GM21723 (cell line): ENCODE measurements around the gene ZNF350.
A peak's percentile ranks its signal among the peaks of the same experiment; 100 is the strongest.
"Not testable (repeated sequence)": the region's sequence is repeated elsewhere in the genome, so short reads cannot be mapped to it uniquely, and the experiment has no call there.

ENCODE experiments used
- ATAC-seq: cut with Tn5 transposase; IDR thresholded peaks from one replicate; pipeline ENCODE4 v1.9.1; 2021; ENCODE audit warnings: mild to moderate bottlenecking, moderate library complexity; ENCODE audit not compliant: unreplicated experiment

The ZNF350 gene

DNA sequence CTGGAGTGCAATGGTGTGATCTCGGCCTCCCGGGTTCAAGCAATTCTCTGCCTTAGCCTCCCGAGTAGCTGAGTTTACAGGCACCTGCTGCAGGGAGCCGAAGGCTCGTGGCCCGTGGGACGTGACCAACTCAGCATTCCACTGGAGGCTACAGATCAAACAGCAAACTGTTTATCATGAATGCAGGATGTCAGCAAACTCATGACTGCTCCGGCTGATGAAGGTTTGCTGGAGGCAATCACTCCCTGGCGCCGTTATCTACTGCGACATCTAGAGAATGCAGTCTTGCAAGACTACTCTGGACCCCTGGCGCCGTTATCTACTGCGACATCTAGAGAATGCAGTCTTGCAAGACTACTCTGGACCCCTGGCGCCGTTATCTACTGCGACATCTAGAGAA lies 10.9 kb downstream of the ZNF350 start:
- not testable (repeated sequence) for ATAC-seq

DNA sequence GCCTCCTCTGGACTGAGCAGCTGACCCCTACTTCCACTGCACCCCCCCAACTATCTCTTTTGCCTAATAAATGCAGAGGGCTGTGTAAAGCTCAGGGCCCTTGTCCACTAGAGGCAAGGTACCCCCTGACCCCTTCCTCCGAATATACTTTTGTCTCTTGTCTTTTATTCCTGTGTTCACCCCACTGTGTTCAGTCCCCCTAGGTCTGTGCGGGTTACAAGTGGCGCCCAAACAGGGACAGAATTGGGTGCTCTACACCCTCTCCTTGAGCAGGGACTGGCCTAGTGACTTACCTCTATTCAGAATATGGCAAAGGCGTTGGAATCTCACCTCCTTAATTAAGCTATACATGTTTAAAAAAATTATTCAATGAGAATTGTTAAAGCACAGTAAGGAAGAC lies 15.0 kb downstream of the ZNF350 start:
- no peak for ATAC-seq

- ATAC-seq = no peak
These were observed 15.9 kb downstream of the ZNF350 start for GRCh38 chr19:51970718-51971117.

DNA sequence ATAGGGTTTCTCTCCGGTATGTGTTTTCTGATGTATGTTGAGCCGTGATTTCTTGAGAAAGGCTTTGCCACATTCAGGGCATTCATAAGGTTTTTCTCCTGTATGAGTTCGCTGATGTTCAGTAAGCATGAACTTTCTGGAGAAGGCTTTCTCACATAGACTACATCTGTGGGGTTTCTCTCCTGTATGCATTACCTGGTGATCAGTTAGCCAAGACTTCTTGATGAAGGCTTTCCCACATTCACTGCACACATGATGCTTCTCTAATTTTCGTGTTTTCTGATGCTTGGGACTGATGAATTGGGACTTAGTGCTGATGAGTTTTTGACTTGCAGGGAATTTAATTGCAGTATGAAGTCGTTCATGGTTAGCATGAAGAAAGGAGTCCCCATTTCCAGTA lies 21.1 kb downstream of the ZNF350 start:
- no peak for ATAC-seq

DNA sequence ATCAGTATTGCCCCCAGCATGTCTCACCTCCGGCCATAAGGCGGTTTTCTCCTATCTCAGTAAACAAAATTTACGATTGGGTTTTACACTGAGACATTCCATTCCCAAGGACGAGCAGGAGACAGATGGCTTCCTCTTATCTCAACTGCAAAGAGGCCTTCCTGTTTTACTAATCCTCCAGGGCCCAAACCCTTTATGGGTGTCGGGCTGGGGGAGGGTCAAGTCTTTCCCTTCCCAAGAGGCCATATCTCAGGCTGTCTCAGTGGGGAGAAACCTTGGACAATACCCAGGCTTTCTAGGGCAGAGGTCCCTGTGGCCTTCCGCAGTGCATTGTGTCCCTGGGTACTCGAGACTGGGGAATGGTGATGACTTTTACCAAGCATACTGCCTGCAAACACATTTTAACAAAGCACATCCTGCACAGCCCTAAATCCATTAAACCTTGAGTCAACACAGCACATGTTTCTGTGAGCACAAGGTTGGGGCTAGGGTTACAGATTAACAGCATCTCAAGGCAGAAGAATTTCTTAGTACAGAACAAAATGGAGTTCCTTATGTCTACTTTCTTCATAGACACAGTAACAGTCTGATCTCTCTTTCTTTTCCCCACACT lies 25.9 kb downstream of the ZNF350 start:
- not testable (repeated sequence) for ATAC-seq

DNA sequence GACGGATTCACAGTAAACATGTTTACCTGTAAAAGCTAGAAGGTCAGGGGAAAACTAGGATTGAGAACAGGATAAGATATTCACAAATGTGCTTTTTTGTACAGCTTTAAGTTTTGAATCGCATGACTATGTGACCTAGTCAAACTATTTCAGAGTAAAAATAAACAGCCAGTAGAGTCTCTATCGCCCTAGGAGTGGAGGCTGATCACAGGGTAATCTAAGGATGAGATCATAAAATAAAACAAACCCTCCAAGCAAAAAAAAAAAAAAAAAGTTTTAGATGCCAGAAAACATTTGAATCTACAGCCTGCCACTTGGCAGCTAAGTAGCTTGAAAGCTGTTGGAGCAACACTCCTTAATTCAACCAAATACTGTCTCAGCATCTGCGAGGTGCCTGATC lies 26.8 kb downstream of the ZNF350 start:
- ATAC-seq = no peak

DNA sequence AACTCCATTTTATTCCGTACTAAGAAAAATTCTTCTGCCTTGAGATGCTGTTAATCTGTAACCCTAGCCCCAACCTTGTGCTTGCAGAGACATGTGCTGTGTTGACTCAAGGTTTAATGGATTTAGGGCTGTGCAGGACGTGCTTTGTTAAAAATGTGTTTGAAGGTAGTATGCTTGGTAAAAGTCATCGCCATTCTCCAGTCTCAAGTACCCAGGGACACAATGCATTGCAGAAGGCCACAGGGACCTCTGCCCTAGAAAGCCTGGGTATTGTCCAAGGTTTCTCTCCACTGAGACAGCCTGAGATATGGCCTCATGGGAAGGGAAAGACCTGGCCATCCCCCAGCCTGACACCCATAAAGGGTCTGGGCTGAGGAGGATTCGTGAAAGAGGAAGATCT lies 28.8 kb downstream of the ZNF350 start:
- ATAC-seq = not testable (repeated sequence)

GRCh38 chr19:51948975-51949374 lies 37.7 kb downstream of the ZNF350 start:
- ATAC-seq = no peak

DNA sequence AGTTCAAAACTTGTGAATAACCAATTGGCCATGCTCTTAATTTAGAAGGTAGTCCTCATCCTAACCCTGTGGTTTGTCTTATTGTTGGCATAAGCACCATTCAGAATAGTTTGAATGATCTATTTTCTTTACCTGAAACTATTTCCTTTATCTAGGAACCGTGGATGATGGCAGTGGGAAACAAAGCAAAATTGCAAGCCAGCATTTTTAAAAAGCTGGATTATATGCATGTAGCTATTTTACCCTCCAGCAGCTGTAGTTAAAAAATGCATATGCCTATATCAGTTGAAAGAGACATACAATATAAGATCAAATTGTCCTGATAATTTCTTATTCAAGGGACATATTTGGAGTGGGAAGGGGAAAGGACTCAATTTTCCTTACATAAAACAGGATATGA lies 40.0 kb downstream of the ZNF350 start:
- no peak for ATAC-seq

DNA sequence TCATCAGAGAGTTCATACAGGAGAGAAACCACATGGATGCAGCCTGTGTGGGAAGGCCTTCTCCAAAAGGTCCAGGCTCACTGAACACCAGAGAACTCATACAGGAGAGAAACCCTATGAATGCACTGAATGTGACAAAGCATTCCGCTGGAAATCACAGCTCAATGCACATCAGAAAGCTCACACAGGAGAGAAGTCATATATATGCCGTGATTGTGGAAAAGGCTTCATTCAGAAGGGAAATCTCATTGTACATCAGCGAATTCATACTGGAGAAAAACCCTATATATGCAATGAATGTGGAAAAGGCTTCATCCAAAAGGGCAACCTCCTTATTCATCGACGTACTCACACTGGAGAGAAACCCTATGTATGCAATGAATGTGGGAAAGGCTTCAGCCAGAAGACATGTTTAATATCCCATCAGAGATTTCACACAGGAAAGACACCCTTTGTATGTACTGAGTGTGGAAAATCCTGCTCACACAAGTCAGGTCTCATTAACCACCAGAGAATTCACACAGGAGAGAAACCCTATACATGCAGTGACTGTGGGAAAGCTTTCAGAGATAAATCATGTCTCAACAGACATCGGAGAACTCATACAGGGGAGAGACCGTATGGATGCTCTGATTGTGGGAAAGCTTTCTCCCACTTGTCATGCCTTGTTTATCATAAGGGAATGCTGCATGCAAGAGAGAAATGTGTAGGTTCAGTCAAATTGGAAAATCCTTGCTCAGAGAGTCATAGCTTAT lies 41.7 kb downstream of the ZNF350 start:
- no peak for ATAC-seq

GRCh38 chr19:51938936-51939335 lies 47.7 kb downstream of the ZNF350 start:
- no peak for ATAC-seq

DNA sequence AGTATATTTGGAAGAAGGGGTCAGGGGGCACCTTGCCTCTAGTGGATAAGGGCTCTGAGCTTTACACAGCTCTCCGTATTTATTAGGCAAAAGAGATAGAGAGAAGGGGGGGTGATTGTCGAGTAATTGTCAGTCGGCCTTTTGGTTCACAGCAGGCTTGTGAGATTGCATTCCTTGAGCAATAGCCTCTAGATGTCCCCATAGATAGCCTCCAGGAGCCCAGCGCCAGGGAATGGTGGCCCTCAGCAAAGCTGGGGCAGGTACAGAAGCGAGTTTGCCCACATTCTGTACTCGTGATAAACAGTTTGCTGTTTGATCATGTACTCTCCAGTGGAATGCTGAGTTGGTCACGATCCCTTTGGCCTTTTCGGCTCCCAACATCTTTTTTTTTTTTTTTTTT lies 54.7 kb downstream of the ZNF350 start:
- ATAC-seq = no peak

DNA sequence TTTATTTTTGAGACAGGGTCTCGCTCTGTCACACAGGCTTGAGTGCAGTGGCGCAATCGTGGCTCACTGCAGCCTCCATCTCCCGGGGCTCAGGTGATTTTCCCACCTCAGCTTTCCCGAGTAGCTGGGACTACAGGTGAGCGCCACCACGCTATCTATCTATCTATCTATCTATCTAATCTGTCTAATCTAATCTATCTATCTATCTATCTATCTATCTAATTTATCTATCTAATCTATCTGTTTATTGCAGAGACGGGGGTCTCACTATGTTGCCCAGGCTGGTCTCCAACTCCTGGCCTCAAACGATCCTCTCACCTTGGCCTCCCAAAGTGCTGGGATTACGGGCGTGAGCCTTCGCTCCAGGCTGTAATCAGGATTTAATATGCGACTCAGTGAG lies 58.8 kb downstream of the ZNF350 start:
- no peak for ATAC-seq

GRCh38 chr19:51926784-51927741 lies 59.6 kb downstream of the ZNF350 start, which contains the start of gene ZNF613:
Gene ZNF613, plus strand, starts transcription at chr19:51927472. Its CDS starts 8,749 bp downstream, at chr19:51936221.
- peak; percentile 86 for ATAC-seq

DNA sequence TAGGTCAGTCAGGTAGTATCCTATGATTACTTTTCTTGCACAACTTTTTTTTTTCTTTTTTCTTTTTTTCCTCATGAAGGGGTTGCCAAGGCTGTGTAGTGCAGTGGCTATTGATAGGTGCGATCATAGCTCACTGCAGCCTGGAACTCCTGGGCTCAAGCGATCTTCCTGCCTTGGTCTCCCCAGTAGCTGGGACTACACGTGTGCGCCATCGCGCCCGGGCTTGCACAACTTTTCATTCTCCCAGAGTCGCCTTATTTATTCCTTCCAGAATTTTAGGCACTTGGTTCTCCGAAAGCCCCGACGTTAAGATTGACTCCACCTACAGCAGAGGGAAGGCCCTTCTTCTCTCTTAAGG lies 60.2 kb downstream of the ZNF350 start:
- ATAC-seq = no peak

- no peak for ATAC-seq
These were observed 64.7 kb downstream of the ZNF350 start for GRCh38 chr19:51921949-51922348.

- ATAC-seq = no peak
These were observed 67.0 kb downstream of the ZNF350 start for GRCh38 chr19:51919606-51920005.

GRCh38 chr19:51916167-51916566 lies 70.5 kb downstream of the ZNF350 start:
- no peak for ATAC-seq

GRCh38 chr19:51915324-51915867 lies 71.2 kb downstream of the ZNF350 start:
- no peak for ATAC-seq
